Measurements from ENCODE around the gene HBZ.
"Not testable (repeated sequence)": the region's sequence is repeated elsewhere in the genome, so short reads cannot be mapped to it uniquely, and the experiment has no call there.

HBZ gene

DNA sequence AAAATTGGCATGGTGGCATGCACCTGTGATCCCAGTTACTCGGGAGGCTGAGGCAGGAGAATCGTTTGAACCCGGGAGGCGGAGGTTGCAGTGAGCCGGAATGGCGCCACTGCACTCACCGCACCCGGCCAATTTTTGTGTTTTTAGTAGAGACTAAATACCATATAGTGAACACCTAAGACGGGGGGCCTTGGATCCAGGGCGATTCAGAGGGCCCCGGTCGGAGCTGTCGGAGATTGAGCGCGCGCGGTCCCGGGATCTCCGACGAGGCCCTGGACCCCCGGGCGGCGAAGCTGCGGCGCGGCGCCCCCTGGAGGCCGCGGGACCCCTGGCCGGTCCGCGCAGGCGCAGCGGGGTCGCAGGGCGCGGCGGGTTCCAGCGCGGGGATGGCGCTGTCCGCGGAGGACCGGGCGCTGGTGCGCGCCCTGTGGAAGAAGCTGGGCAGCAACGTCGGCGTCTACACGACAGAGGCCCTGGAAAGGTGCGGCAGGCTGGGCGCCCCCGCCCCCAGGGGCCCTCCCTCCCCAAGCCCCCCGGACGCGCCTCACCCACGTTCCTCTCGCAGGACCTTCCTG, 27.7 kb downstream of the HBZ start, which contains the start of gene HBQ1:
Gene HBQ1 (plus strand): TSS at position 359 of the 575 bp plus-strand sequence. CDS start 28 bp downstream, at position 387.
- FAIRE-seq: no peak

DNA sequence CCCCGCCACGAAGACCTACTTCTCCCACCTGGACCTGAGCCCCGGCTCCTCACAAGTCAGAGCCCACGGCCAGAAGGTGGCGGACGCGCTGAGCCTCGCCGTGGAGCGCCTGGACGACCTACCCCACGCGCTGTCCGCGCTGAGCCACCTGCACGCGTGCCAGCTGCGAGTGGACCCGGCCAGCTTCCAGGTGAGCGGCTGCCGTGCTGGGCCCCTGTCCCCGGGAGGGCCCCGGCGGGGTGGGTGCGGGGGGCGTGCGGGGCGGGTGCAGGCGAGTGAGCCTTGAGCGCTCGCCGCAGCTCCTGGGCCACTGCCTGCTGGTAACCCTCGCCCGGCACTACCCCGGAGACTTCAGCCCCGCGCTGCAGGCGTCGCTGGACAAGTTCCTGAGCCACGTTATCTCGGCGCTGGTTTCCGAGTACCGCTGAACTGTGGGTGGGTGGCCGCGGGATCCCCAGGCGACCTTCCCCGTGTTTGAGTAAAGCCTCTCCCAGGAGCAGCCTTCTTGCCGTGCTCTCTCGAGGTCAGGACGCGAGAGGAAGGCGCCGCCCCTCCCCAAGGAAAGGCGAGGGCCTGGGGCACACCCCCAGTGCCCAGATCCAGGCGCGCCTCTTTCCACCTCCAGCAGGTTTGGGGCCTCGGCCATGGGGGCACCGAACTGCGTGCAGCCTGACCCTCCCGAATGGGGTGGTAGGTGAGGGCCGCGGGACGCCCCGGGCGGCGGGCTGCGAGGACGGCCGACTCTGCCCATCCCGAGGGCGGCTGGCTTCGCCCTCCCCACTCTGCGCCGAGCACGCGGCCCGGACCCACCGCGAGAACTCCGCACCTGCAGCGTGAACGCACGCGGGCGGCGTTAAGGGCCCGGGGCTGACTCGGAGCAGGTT, 28.5 kb downstream of the HBZ start:
- FAIRE-seq: no peak

DNA sequence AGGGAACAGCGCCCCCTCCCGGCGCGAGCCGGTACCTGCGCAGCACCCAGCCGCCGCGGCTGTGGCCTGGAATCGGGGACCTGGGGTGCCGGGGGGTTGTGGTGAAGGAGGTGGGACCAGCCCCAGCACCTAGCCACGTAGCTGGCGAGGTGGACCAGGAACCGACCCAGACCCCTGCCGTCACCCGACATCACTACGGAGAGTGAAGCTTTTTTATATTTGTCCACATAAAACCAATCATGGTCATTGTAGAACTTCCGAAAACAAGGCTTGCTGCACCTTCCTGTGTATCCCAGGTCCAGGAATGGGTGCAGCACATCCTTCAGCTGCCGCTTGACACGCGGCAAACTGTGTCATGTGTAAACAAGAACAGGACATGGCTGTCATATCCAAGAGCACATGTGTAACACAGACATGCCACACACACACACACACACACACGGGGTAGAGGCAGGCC, 29.1 kb downstream of the HBZ start:
- FAIRE-seq: no peak

DNA sequence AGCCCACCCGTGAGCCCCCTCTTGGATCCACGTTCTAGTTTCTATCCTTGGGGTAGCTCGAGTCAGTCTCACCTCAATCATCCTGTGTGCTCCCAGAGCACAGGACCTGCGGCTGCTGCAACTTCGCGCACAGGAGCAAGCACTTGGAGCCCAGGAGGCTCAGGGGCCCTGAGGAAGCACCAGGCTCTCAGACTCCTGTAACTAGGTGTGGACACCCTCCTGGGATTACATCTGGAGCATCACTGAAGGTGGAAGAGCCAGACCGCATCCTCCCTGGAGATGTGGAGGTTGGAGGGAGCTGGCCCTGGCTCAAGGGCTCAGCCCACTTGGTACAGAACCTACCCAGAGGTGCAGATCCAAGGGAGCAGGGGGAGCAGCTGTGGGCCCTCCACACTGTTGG, 30.6 kb downstream of the HBZ start:
- FAIRE-seq: no peak

DNA sequence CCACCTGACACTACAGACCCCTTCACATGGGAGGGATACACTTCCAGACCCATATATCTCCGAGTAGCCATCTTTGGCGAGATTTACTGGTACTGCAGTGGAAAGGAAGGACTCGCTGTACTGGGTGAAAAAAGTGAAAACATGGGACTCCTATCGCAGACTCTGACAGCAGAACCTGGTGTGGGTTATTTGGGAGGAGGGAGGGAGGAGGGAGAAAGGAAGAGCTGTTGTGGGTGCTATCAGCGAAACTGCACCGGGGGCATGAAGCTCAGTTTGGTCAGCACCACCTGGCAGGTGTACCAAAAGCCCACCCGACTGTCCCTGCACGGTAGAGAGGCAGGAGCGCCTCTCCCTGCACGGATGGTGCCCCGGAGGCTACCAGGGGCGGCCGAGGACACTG, 32.8 kb downstream of the HBZ start:
- no peak for FAIRE-seq

DNA sequence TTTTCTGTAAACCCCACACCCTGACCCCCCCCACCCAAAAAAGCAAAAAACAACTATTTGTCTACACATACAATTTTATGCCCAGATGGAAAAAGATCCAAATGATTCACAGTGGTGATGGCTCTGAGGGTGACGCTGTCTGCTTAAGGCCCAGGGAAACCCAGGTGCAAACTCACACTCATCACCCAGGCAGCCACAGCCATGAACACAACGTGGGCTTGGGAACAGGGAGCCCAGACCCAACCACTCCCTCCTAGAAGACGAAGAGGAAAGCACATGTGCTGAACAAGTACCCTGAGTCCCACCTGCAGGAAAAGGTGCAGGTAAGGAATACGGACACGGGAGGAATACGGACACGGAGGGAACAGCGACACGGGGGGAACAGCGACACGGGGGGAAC, 33.2 kb downstream of the HBZ start:
- no peak for FAIRE-seq

DNA sequence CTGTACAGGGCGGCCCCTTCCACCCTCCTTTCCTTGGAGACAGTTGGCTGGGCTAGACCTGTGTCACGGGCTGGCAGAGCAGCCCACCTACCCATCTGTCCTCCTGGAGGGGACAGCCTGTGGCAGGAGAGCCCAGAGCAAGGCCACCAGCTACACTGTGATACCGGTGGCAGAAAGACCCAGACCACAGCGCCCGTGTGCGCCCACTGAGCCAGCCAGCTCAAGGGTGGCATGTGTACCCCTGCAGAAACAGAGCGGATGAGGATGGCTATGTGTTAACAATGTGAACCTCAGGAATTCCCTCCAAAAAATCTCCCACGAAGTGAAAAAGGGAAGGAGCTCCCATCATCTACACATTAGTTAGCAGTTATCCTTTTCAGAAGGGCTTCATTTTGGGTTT, 34.9 kb downstream of the HBZ start:
- no peak for FAIRE-seq

DNA sequence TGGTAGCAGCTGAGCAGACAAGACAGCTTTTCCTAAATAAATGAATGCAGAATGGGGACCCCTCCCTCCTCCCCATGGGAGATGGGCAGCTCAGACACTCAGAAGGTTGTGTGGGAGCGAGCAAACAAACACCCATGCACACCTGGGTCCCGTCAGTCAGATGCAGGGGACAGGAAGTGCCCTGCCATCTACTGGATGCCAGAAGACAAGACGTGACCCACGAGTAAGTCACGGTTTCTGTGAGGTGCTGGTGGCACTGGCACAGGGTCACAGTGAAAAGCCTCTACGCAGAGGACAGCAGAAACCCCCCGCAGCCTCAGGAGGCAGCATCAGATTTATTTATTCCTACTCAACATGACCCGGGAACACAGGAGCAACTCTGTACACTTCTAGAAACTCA, 36.2 kb downstream of the HBZ start:
- no peak for FAIRE-seq

DNA sequence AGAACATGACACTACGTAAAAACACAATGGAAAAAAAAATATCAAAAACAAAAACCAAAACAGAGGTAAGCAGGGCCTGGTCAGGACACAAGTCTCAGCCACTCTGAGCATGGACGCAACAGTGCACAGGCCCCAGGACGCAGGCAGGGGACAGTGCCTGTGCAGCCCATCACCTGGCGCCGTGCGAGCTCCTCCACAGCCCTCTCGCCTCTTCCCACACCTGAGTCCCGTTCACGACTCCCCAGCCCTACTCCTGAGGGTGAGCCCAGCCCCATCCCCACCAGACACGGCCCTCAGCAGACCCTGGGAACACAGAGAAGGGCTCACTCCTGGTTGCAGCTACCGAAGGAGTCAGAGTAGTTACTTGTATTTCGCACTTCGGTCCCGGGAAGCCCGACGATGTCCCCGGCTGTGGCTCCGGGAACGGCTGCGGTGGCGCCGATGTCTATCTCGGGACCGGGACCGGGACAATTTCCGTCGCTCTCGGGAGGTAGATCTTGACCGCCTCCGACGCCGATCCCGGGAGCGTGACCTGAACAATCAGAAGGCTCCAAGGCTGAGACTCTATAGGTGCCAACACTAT, 37.3 kb downstream of the HBZ start:
- no peak for FAIRE-seq

DNA sequence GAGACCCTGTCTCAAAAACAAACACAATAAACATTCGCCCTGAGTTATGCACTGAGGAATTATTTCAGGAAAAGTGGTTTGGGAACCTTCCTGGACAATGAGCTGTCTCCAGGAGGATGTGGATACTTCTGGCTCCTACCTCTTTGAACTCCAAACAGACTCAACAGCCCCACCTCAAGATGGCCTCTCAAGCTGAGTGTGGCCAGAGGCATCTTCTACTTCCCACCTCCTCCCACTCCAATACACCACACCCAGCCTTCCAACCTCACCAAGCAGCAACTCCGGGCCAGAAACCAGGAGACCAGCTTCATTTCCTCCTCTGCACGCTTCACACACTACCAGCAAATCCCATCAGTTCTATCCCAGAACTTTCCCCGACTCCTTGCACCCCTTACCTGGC, 39.4 kb downstream of the HBZ start:
- FAIRE-seq: no peak

DNA sequence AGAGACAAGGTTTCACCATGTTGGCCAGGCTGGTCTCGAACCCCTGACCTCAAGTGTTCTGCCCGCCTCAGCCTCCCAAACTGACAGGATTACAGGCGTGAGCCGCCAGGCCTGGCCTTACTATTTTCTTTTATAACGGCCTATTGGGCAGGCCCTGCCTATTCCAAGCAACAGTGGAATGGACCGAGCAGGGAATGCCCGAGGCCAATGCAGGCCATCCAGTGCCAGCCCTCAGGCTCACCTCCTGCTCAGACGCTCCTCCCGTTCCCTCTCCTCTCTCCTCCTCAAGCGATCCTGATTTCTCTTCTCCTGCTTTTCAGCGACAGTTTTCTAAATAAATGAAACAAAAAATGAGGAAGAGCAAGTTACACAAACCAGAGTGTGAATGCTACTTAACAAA, 40.2 kb downstream of the HBZ start:
- no peak for FAIRE-seq

DNA sequence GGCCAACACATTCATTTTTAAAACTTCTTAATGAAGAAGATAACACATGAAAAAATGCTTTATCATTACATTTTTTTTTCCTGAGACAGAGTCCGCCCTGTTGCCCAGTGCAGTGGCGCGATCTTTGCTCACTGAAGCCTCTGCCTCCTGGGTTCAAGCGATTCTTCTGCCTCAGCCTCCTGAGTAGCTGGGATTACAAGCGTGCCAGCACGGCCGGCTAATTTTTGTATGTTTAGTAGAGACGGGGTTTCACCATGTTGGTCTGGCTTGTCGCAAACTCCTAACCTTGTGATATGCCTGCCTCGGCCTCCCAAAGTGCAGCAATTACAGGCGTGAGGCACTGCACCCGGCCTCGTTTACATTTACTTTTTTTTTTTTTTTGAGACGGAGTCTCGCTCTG, 41.0 kb downstream of the HBZ start:
- FAIRE-seq: no peak

DNA sequence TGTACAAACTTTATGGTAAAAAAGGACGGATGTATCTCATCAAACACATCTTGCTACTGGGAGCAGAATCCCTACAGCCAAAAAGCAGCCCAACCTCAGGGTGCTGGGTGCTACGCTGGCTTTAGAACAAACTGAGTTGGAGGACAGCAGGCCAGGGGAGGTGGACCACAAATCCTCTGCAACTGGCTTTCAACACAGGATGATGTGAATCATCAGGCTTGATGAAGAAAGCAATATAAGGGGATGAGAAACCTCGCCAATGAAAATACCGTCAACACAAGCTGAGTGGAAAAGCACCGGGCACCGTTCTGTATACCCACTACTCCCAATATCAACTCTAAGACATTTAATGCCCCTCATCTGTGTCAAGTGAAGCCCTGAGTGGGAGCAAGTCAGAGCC, 42.1 kb downstream of the HBZ start:
- no peak for FAIRE-seq

DNA sequence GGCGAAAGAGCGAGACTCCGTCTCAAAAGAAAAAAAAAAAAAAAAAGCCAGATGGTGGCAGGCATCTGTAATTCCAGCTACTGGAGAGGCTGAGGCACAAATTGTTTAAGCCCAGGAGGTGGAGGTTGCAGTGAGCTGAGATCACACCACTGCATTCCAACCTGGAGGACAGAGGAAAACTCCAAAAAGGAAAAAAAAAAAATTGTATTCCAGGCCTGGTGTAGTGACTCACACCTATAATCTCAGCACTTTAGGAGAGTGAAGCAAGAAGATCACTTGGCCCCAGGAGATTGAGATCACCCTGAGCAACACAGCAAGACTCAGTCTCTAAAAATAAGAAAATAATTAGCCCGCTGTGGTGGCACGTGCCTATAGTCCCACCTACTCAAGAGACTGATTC, 47.9 kb downstream of the HBZ start:
- no peak for FAIRE-seq

DNA sequence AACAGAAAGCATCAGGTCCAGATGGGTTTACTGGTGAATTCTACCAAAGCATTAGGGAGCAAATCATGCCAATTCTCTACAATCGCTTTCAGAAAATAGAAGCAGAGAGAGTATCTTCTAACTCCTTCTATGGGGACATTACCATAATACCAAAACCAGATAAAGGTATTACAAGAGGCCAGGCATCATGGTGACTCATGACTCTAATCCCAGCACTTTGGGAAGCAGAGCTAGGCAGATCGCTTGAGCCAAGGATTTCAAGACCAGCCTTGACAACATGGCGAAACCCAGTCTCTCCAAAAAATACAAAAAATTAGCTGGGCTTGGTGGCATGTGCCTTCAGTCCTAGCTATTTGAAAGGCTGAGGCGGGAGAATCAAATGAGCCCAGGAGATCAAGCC, 50.8 kb downstream of the HBZ start:
- FAIRE-seq: no peak

DNA sequence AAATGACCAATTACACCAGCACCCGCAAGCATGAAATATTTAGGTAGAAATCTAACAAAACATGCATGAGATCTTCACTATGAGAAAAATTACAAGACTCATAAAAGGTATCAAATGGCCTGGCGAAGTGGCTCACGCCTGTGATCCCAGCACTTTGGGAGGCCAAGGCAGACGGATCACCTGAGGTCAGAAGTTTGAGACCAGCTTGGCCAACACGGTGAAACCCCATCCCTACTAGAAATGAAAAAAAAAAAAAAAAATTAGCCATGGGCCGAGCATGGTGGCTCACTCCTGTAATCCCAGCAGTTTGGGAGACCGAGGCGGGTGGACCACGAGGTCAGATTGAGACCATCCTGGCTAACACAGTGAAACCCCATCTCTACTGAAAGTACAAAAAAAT, 51.6 kb downstream of the HBZ start:
- FAIRE-seq: not testable (repeated sequence)

Measured in endometrium (tissue), 2 donors.